NCI-H2171 treated with DMSO at 0.1 percent for 48 hours (cell line): Measurements from ENCODE around the gene CEBPZ.
"Not testable (repeated sequence)": the region's sequence is repeated elsewhere in the genome, so short reads cannot be mapped to it uniquely, and the experiment has no call there.

ENCODE experiments used
- DNase-seq: peaks from one replicate; lab custom pipeline; 2025; lab: John Stamatoyannopoulos, UW

Gene CEBPZ

GRCh38 chr2:37231241-37232130 is at the start of gene CEBPZ, which contains the start of gene NDUFAF7:
CEBPZ (minus strand) TSS chr2:37231596; CDS start chr2:37231567, 29 bp downstream.
NDUFAF7 (plus strand) TSS chr2:37231658; CDS start chr2:37231706, 48 bp downstream.
- DNase-seq: peak; percentile 90

GRCh38 chr2:37276291-37276690 is 44.9 kb upstream of the CEBPZ start:
- no peak for DNase-seq

- DNase-seq: no peak
These were observed 43.1 kb upstream of the CEBPZ start for GRCh38 chr2:37274359-37274965.

- no peak for DNase-seq
These were observed 40.1 kb upstream of the CEBPZ start for GRCh38 chr2:37271376-37272067.

- DNase-seq: no peak
These were observed 36.7 kb upstream of the CEBPZ start for GRCh38 chr2:37268111-37268510.

GRCh38 chr2:37267685-37268084 is 36.3 kb upstream of the CEBPZ start:
- no peak for DNase-seq

GRCh38 chr2:37263839-37264238 is 32.4 kb upstream of the CEBPZ start:
- no peak for DNase-seq

GRCh38 chr2:37262522-37262921 is 31.1 kb upstream of the CEBPZ start:
- no peak for DNase-seq

- DNase-seq: no peak
These were observed 19.7 kb upstream of the CEBPZ start for GRCh38 chr2:37250869-37251740.

GRCh38 chr2:37246205-37246604 is 14.8 kb upstream of the CEBPZ start:
- DNase-seq: no peak

GRCh38 chr2:37244755-37245154 is 13.4 kb upstream of the CEBPZ start:
- DNase-seq: no peak

GRCh38 chr2:37244017-37244416 is 12.6 kb upstream of the CEBPZ start:
- no peak for DNase-seq

- DNase-seq: no peak
These were observed 12.0 kb upstream of the CEBPZ start for GRCh38 chr2:37243435-37243834.

- no peak for DNase-seq
These were observed 936 bp upstream of the CEBPZ start for GRCh38 chr2:37232131-37232933.

GRCh38 chr2:37230581-37230980 is 815 bp downstream of the CEBPZ start:
- peak; percentile 6 for DNase-seq

GRCh38 chr2:37228788-37229187 is 2.6 kb downstream of the CEBPZ start:
- no peak for DNase-seq

GRCh38 chr2:37226863-37227262 is 4.5 kb downstream of the CEBPZ start:
- DNase-seq: no peak

GRCh38 chr2:37225129-37225528 is 6.3 kb downstream of the CEBPZ start:
- not testable (repeated sequence) for DNase-seq

- DNase-seq: no peak
These were observed 7.3 kb downstream of the CEBPZ start for GRCh38 chr2:37224063-37224462.

GRCh38 chr2:37223131-37223530 is 8.3 kb downstream of the CEBPZ start:
- no peak for DNase-seq

- DNase-seq: no peak
These were observed 12.3 kb downstream of the CEBPZ start for GRCh38 chr2:37219046-37219445.
